ENCODE measurements around the gene PTPRO. TPM values are rescaled to one million over a fixed set of nuclear protein-coding genes. Genes with fewer than 3 reads are reported as not detected.

The PTPRO gene
- polyA plus RNA-seq, 2 of the 4 experiments (the other 2 are of a cell fraction) = 0.04 TPM; not detected in 1

- no peak overlapping the region for H3K4me3 ChIP-seq
- CTCF ChIA-PET = no interaction called here
- DNase-seq (ENCODE audit: low read depth in 1 of 2, low spot score in 1 of 2) = no peak
- no peaks in the 10 kb centered on the region for H3K4me1 ChIP-seq
- H3K4me2 ChIP-seq = no peak overlapping the region
- H3K27ac ChIP-seq = no peak overlapping the region
- ATAC-seq = no peak
- no peak for TF ChIP-seq RCOR1 (IDR thresholded peaks at IDR 0.05; ENCODE audit: low read depth, low read length)
- no peak for TF ChIP-seq CHD2 (IDR thresholded peaks at IDR 0.05; ENCODE audit: low read length, partially characterized antibody)
- TF ChIP-seq EP300 (IDR thresholded peaks at IDR 0.05) = no peak
- no peaks in the 10 kb centered on the region for H3K9me3 ChIP-seq
- POLR2A ChIA-PET = no interaction called here
- FAIRE-seq = no peak
These were observed 174.4 kb downstream of the PTPRO start for GRCh38 chr12:15496738-15497137.

GRCh38 chr12:15497671-15498292 is 175.5 kb downstream of the PTPRO start:
- no peak overlapping the region; the same call in 2 of the 3 replicates for H3K4me2 ChIP-seq
- H3K4me3 ChIP-seq = no peak overlapping the region
- H3K27ac ChIP-seq = no peak overlapping the region
- ATAC-seq (no peak), DNase-seq (ENCODE audit: low read depth in 1 of 2, low spot score in 1 of 2) (no peak), FAIRE-seq (no peak)
- no peak for TF ChIP-seq KDM1A (IDR thresholded peaks at IDR 0.05; ENCODE audit: low read depth)
- TF ChIP-seq ZNF302 (CRISPR knock-in tag; IDR thresholded peaks at IDR 0.05) = no peak
- TF ChIP-seq POLR2AphosphoS2 (conservative IDR thresholded peaks at IDR 0.05; ENCODE audit: low read length) = no peak
- no peak for TF ChIP-seq HEYL (CRISPR knock-in tag; IDR thresholded peaks at IDR 0.05)
- TF ChIP-seq KDM5A (IDR thresholded peaks at IDR 0.05) = no peak
- no peak for TF ChIP-seq EHMT2 (IDR thresholded peaks at IDR 0.05; ENCODE audit: low read depth)
- no peak for TF ChIP-seq RCOR1 (IDR thresholded peaks at IDR 0.05; ENCODE audit: low read depth, low read length)
- TF ChIP-seq RARB (CRISPR knock-in tag; IDR thresholded peaks at IDR 0.05) = no peak
- no peak for TF ChIP-seq MYC (IDR thresholded peaks at IDR 0.05; ENCODE audit: borderline replicate concordance, low read length)
- no peak for TF ChIP-seq CBX8 (IDR thresholded peaks at IDR 0.05)
- TF ChIP-seq, protein P1, sequence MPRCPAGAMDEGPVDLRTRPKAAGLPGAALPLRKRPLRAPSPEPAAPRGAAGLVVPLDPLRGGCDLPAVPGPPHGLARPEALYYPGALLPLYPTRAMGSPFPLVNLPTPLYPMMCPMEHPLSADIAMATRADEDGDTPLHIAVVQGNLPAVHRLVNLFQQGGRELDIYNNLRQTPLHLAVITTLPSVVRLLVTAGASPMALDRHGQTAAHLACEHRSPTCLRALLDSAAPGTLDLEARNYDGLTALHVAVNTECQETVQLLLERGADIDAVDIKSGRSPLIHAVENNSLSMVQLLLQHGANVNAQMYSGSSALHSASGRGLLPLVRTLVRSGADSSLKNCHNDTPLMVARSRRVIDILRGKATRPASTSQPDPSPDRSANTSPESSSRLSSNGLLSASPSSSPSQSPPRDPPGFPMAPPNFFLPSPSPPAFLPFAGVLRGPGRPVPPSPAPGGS (IDR thresholded peaks at IDR 0.05) = no peak
- TF ChIP-seq, protein P2, sequence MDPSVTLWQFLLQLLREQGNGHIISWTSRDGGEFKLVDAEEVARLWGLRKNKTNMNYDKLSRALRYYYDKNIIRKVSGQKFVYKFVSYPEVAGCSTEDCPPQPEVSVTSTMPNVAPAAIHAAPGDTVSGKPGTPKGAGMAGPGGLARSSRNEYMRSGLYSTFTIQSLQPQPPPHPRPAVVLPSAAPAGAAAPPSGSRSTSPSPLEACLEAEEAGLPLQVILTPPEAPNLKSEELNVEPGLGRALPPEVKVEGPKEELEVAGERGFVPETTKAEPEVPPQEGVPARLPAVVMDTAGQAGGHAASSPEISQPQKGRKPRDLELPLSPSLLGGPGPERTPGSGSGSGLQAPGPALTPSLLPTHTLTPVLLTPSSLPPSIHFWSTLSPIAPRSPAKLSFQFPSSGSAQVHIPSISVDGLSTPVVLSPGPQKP (IDR thresholded peaks at IDR 0.05; ENCODE audit: low read depth, low read length) = no peak
- no peak for TF ChIP-seq ESRRA (IDR thresholded peaks at IDR 0.05; ENCODE audit: borderline replicate concordance, low read length)
- TF ChIP-seq, protein P3, sequence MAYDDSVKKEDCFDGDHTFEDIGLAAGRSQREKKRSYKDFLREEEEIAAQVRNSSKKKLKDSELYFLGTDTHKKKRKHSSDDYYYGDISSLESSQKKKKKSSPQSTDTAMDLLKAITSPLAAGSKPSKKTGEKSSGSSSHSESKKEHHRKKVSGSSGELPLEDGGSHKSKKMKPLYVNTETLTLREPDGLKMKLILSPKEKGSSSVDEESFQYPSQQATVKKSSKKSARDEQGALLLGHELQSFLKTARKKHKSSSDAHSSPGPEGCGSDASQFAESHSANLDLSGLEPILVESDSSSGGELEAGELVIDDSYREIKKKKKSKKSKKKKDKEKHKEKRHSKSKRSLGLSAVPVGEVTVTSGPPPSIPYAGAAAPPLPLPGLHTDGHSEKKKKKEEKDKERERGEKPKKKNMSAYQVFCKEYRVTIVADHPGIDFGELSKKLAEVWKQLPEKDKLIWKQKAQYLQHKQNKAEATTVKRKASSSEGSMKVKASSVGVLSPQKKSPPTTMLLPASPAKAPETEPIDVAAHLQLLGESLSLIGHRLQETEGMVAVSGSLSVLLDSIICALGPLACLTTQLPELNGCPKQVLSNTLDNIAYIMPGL (CRISPR knock-in tag; IDR thresholded peaks at IDR 0.05; ENCODE audit: borderline replicate concordance) = no peak
- TF ChIP-seq HOXA7 (CRISPR knock-in tag; IDR thresholded peaks at IDR 0.05) = no peak
- TF ChIP-seq ZFP36 (IDR thresholded peaks at IDR 0.05; ENCODE audit: borderline replicate concordance, partially characterized antibody) = no peak
- no peak for TF ChIP-seq GATA3 (IDR thresholded peaks at IDR 0.05; ENCODE audit: borderline replicate concordance)
- TF ChIP-seq HOXB5 (CRISPR knock-in tag; IDR thresholded peaks at IDR 0.05) = no peak
- no peak for TF ChIP-seq ZSCAN20 (CRISPR knock-in tag; IDR thresholded peaks at IDR 0.05)
- H3K9me3 ChIP-seq = no peaks in the 10 kb centered on the region
- ChIA-PET POLR2A (no interaction called here), CTCF (no interaction called here)
- 44% methylated on average over 4 of the region's 4 CpGs for WGBS (ENCODE audit: missing lambda C conversion rate)
- no peaks in the 10 kb centered on the region for H3K4me1 ChIP-seq

- 39% methylated on average over 2 of the region's 2 CpGs for WGBS (ENCODE audit: missing lambda C conversion rate)
- ATAC-seq = no peak
- no peaks in the 10 kb centered on the region for H3K4me1 ChIP-seq
- no peak overlapping the region for H3K4me2 ChIP-seq
- FAIRE-seq = no peak
- no peak overlapping the region for H3K4me3 ChIP-seq
- TF ChIP-seq ZNF302 (CRISPR knock-in tag; IDR thresholded peaks at IDR 0.05) (no peak), USF2 (IDR thresholded peaks at IDR 0.05) (no peak), POLR2A (IDR thresholded peaks at IDR 0.05; ENCODE audit: low read length) (no peak), TFCP2L1 (CRISPR knock-in tag; IDR thresholded peaks at IDR 0.05) (no peak), GATA3 (IDR thresholded peaks at IDR 0.05; ENCODE audit: borderline replicate concordance) (no peak), MAFK (IDR thresholded peaks at IDR 0.05; ENCODE audit: partially characterized antibody) (no peak), JUN (IDR thresholded peaks at IDR 0.05) (no peak), PBX3 (IDR thresholded peaks at IDR 0.05) (no peak)
- TF ChIP-seq, protein P4, sequence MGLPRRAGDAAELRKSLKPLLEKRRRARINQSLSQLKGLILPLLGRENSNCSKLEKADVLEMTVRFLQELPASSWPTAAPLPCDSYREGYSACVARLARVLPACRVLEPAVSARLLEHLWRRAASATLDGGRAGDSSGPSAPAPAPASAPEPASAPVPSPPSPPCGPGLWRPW (IDR thresholded peaks at IDR 0.05) = no peak
- TF ChIP-seq, protein P5, sequence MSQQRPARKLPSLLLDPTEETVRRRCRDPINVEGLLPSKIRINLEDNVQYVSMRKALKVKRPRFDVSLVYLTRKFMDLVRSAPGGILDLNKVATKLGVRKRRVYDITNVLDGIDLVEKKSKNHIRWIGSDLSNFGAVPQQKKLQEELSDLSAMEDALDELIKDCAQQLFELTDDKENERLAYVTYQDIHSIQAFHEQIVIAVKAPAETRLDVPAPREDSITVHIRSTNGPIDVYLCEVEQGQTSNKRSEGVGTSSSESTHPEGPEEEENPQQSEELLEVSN (IDR thresholded peaks at IDR 0.05; ENCODE audit: borderline replicate concordance, low read depth) = no peak
- ChIA-PET POLR2A (no interaction called here), CTCF (no interaction called here)
- no peak for DNase-seq (ENCODE audit: low read depth in 1 of 2, low spot score in 1 of 2)
- no peaks in the 10 kb centered on the region for H3K9me3 ChIP-seq
- no peak overlapping the region for H3K27ac ChIP-seq
These were observed 179.9 kb downstream of the PTPRO start for GRCh38 chr12:15502211-15502610.

All from A549 (cell line).